HCT116 (cell line): ENCODE results near the gene C6orf62. TPM values are rescaled to one million over a fixed set of nuclear protein-coding genes. Genes with fewer than 3 reads are reported as not detected.
A peak's percentile ranks its signal among the peaks of the same experiment; 100 is the strongest.
"Not testable (repeated sequence)": the region's sequence is repeated elsewhere in the genome, so short reads cannot be mapped to it uniquely, and the experiment has no call there.

Experiments
- ATAC-seq: fragments of 200-7000 bp; cut with Tn5 transposase; 2 replicates; pipeline ENCODE4 v1.9.1; 2020; ENCODE audit warnings: mild to moderate bottlenecking, moderate library complexity
- BruUV-seq: library from RNA; stranded (reverse); fragments of 400-500 nt; replicated peaks from 2 replicates; lab custom pipeline; 2021; lab: Mats Ljungman, UMichigan
- CTCF ChIA-PET: fragments of 300-600 bp; sonication (Branson Sonifier 250); formaldehyde crosslinking; loops from one replicate; lab custom pipeline; 2021; ENCODE audit warnings: antibody characterized with exemption; lab: Charles Lee
- POLR2A ChIA-PET: fragments of 300-600, 350-600 bp; sonication (Branson Sonifier 250); formaldehyde crosslinking; loops from one replicate; lab custom pipeline; 2021; ENCODE audit warnings: antibody characterized with exemption; lab: Charles Lee
- RAD21 ChIA-PET, 2 experiments: fragments of 300-600 bp; sonication (Branson Sonifier 250); formaldehyde crosslinking; loops; one replicate each; lab custom pipeline; 2023; ENCODE audit warnings: low total read pairs in 2 of 2; ENCODE audit not compliant: uncharacterized antibody in 2 of 2, unreplicated experiment in 2 of 2, low non-redundant PET in 1 of 2; lab: Charles Lee
- DNase-seq: peaks from one replicate; pipeline ENCODE4 v3.0.0-alpha.2; 2010; ENCODE audit warnings: low read depth, low spot score
- H2AFZ ChIP-seq: fragments of 200-600 bp; shearing (Covaris generic), sonication (generic); 2 replicates; pipeline ENCODE4 v1.6.1; 2017; ENCODE audit warnings: low read depth, mixed run types, mixed read lengths, antibody characterized with exemption, low read length; ENCODE audit not compliant: poor library complexity, severe bottlenecking
- H3K27ac ChIP-seq: 2 replicates; pipeline ENCODE4 v1.5.1; 2012; ENCODE audit warnings: low read depth, low read length
- H3K27me3 ChIP-seq: fragments of 200-600 bp; sonication (generic); 2 replicates; pipeline ENCODE4 v1.6.1; 2016; ENCODE audit warnings: mixed run types, low read length, mixed read lengths; ENCODE audit not compliant: insufficient read depth
- H3K36me3 ChIP-seq, 2 experiments: fragments of 200-500 bp in 1 of 2; fragments of 200-600 bp in 1 of 2; sonication (Bioruptor generic) in 1 of 2; sonication (generic) in 1 of 2; 2 replicates each; pipeline versions ENCODE4 v1.5.1 to v1.6.1; 2014 to 2016; ENCODE audit warnings: low read length in 2 of 2, inconsistent platforms in 1 of 2, mixed read lengths in 1 of 2, mixed run types in 1 of 2; ENCODE audit not compliant: insufficient read depth in 2 of 2, control insufficient read depth in 1 of 2
- H3K4me1 ChIP-seq, 2 experiments: fragments of 200-600 bp in 1 of 2; sonication (generic) in 1 of 2; 2 replicates each; pipeline versions ENCODE4 v1.5.1 to v1.6.1; 2012 to 2017; ENCODE audit warnings: low read length in 2 of 2, inconsistent platforms in 1 of 2, mild to moderate bottlenecking in 1 of 2, mixed read lengths in 1 of 2, mixed run types in 1 of 2, moderate library complexity in 1 of 2; ENCODE audit not compliant: insufficient read depth in 2 of 2, control insufficient read depth in 1 of 2
- H3K4me2 ChIP-seq: fragments of 200-600 bp; sonication (generic); 2 replicates; pipeline ENCODE4 v1.6.1; 2017; ENCODE audit warnings: mixed run types, low read length, mixed read lengths
- H3K4me3 ChIP-seq, 2 experiments: fragments of 200-600 bp in 1 of 2; sonication (generic) in 1 of 2; replicated peaks in 1 of 2; 2 replicates each; pipeline ENCODE4 v1.5.1; 2011 to 2016; ENCODE audit warnings: low read length in 2 of 2, control low read depth in 1 of 2, low read depth in 1 of 2, mild to moderate bottlenecking in 1 of 2, mixed read lengths in 1 of 2, mixed run types in 1 of 2
- H3K79me2 ChIP-seq: fragments of 200-600 bp; sonication (generic); 2 replicates; pipeline ENCODE4 v1.6.1; 2017; ENCODE audit warnings: mild to moderate bottlenecking, mixed run types, low read length, moderate library complexity, mixed read lengths; ENCODE audit not compliant: insufficient read depth
- H3K9ac ChIP-seq: fragments of 200-600 bp; sonication (generic); 2 replicates; pipeline ENCODE4 v1.6.1; 2016; ENCODE audit warnings: low read length, mixed read lengths
- H3K9me2 ChIP-seq: fragments of 200-600 bp; sonication (generic), shearing (Covaris generic); 2 replicates; pipeline ENCODE4 v1.6.1; 2017; ENCODE audit warnings: mixed run types, mild to moderate bottlenecking, moderate library complexity; ENCODE audit not compliant: insufficient read depth
- H3K9me3 ChIP-seq, 2 experiments: fragments of 200-500 bp in 1 of 2; fragments of 200-600 bp in 1 of 2; sonication (Bioruptor generic) in 1 of 2; sonication (generic) in 1 of 2; 2 replicates each; pipeline ENCODE4 v1.6.1; 2014 to 2017; ENCODE audit warnings: low read length in 2 of 2, mixed read lengths in 2 of 2, inconsistent platforms in 1 of 2, low read depth in 1 of 2, mild to moderate bottlenecking in 1 of 2, mixed run types in 1 of 2, moderate library complexity in 1 of 2; ENCODE audit not compliant: control insufficient read depth in 1 of 2, insufficient read depth in 1 of 2
- H4K20me1 ChIP-seq: fragments of 200-600 bp; sonication (generic), shearing (Covaris generic); 2 replicates; pipeline ENCODE4 v1.6.1; 2017; ENCODE audit warnings: mixed run types, mild to moderate bottlenecking, moderate library complexity; ENCODE audit not compliant: insufficient read depth
- EZH2 ChIP-seq: fragments of 200-600 bp; sonication (generic); IDR thresholded peaks from 2 replicates; pipeline ENCODE4 v1.6.1; 2017; ENCODE audit warnings: antibody characterized with exemption, mixed run types
- FOSL1 ChIP-seq: IDR thresholded peaks from 2 replicates; pipeline ENCODE4 v1.6.1; 2012; ENCODE audit warnings: low read depth
- RAD21 ChIP-seq: IDR thresholded peaks from 2 replicates; pipeline ENCODE4 v1.6.1; 2012; ENCODE audit warnings: low read depth, mild to moderate bottlenecking
- REST ChIP-seq: IDR thresholded peaks from 2 replicates; pipeline ENCODE4 v1.6.1; 2012; ENCODE audit warnings: low read depth
- SP1 ChIP-seq: IDR thresholded peaks from 2 replicates; pipeline ENCODE4 v1.6.1; 2012; ENCODE audit warnings: low read depth
- SRF ChIP-seq: IDR thresholded peaks from 2 replicates; pipeline ENCODE4 v1.6.1; 2012; ENCODE audit warnings: low read depth
- YY1 ChIP-seq: IDR thresholded peaks from 2 replicates; pipeline ENCODE4 v1.6.1; 2011; ENCODE audit warnings: low read length, low read depth, moderate library complexity, mild to moderate bottlenecking; ENCODE audit not compliant: insufficient replicate concordance; ENCODE audit errors: extremely low read depth
- ZFX ChIP-seq: fragments of 450-650 bp; IDR thresholded peaks from 2 replicates; pipeline ENCODE4 v1.6.1; 2017
- intact Hi-C: fragments of 100-400 bp; cut with micrococcal nuclease; formaldehyde crosslinking; loops from 2 replicates; pipeline ENCODE4 v1.10.0; 2022
- total RNA-seq: library from RNA; stranded (reverse); gene quantifications from one replicate; pipeline ENCODE4 v1.2.1, GENCODE V29; 2021; ENCODE audit not compliant: unreplicated experiment
- TF ChIP-seq, protein P1 (sequence below), 3 experiments: fragments of 200-600 bp in 1 of 3; sonication (generic) in 1 of 3; IDR thresholded peaks in 2 of 3; conservative IDR thresholded peaks in 1 of 3; 2 replicates each; pipeline ENCODE4 v1.5.1; 2012 to 2017; ENCODE audit warnings: low read depth in 2 of 3, low read length in 2 of 3, antibody characterized with exemption in 1 of 3, borderline replicate concordance in 1 of 3, control low read depth in 1 of 3, mild to moderate bottlenecking in 1 of 3, mixed read lengths in 1 of 3, mixed run types in 1 of 3, moderate library complexity in 1 of 3; ENCODE audit not compliant: insufficient read depth in 1 of 3

Gene C6orf62
- total RNA-seq, 1 experiment from 2014 or later = 103 TPM

GRCh38 chr6:24696097-24696496 lies 22.9 kb downstream of the C6orf62 start (continued):
- no peak for TF ChIP-seq REST
- no peak for TF ChIP-seq YY1
- TF ChIP-seq SP1 = no peak
- TF ChIP-seq FOSL1 = no peak
- no peak for TF ChIP-seq EZH2
- TF ChIP-seq ZFX = no peak
- TF ChIP-seq SRF = no peak

DNA sequence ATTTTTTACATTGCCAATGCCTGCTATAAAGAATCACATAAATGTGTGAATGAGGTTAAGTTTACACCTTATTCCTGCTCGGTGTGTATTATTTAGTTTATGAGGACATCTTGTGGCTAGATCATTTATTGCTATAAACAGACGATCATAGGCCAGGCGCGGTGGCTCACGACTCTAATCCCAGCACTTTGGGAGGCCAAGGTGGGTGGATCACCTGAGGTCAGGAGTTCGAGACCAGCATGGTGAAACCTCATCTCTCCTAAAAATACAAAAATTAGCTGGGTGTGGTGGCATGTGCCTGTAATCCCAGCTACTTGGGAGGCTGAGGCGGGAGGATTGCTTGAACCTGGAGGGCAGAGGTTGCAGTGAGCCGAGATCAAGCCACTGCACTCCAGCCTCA lies 23.3 kb downstream of the C6orf62 start:
- H3K79me2 ChIP-seq, H4K20me1 ChIP-seq, H3K9ac ChIP-seq, H3K4me2 ChIP-seq, POLR2A ChIA-PET, H3K36me3 ChIP-seq, H3K27me3 ChIP-seq, H3K4me3 ChIP-seq, H2AFZ ChIP-seq, H3K9me3 ChIP-seq, H3K4me1 ChIP-seq, H3K27ac ChIP-seq, CTCF ChIA-PET, BruUV-seq, H3K9me2 ChIP-seq: not testable (repeated sequence)
- DNase-seq (peak; percentile 28), ATAC-seq (peak; percentile 95)
- TF ChIP-seq, protein P1, sequence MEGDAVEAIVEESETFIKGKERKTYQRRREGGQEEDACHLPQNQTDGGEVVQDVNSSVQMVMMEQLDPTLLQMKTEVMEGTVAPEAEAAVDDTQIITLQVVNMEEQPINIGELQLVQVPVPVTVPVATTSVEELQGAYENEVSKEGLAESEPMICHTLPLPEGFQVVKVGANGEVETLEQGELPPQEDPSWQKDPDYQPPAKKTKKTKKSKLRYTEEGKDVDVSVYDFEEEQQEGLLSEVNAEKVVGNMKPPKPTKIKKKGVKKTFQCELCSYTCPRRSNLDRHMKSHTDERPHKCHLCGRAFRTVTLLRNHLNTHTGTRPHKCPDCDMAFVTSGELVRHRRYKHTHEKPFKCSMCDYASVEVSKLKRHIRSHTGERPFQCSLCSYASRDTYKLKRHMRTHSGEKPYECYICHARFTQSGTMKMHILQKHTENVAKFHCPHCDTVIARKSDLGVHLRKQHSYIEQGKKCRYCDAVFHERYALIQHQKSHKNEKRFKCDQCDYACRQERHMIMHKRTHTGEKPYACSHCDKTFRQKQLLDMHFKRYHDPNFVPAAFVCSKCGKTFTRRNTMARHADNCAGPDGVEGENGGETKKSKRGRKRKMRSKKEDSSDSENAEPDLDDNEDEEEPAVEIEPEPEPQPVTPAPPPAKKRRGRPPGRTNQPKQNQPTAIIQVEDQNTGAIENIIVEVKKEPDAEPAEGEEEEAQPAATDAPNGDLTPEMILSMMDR (IDR thresholded peaks at IDR 0.05 in 2 of 3, conservative IDR thresholded peaks at IDR 0.05 in 1 of 3; ENCODE audit: borderline replicate concordance in 1 of 3, insufficient read depth in 1 of 3, low read depth in 2 of 3, low read length in 2 of 3) = peak in 2 of 3 experiments; percentile 55 to 77; a peak in 4 of 6 replicates
- TF ChIP-seq RAD21 = peak; percentile 83
- RAD21 ChIA-PET = interaction anchor here in 1 of 2 experiments (1.3 kb wide), 1 partner anchor 114 kb away, joined by 3 read pairs; no protein-coding TSS in a partner anchor
- intact Hi-C loops = loop anchor here (1.0 kb wide), 4 partner anchors 114 to 412 kb away; no protein-coding TSS in a partner anchor
